Measurements from ENCODE around the gene GPS2. TPM values are rescaled to one million over a fixed set of nuclear protein-coding genes. Genes with fewer than 3 reads are reported as not detected.
A peak's percentile ranks its signal among the peaks of the same experiment; 100 is the strongest.

GPS2 gene
- total RNA-seq, 1 experiment from 2014 or later: 62.6 TPM

GRCh38 chr17:7308625-7309433 is 6.3 kb downstream of the GPS2 start:
- H3K27me3 Mint-ChIP-seq (ENCODE audit: low read depth): no peaks in the 10 kb centered on the region; the same call in none of the 2 replicates
- H3K79me2 ChIP-seq (ENCODE audit: insufficient read depth, low read length): peaks cover 21% of the 10 kb centered on the region
- H4K20me1 ChIP-seq (ENCODE audit: control insufficient read depth, insufficient read depth, insufficient read length): no peaks in the 10 kb centered on the region

More at GRCh38 chr17:7308625-7309433, 6.3 kb downstream of the GPS2 start:
- Histone ChIP-seq H3K9me3 (ENCODE audit: control insufficient read depth, low read depth, low read length) (no peaks in the 10 kb centered on the region), H3T11ph (ENCODE audit: low read length) (no peak overlapping the region), H2BK15ac (ENCODE audit: low read depth, low read length) (no peak overlapping the region; the same call in 1 of the 2 replicates), H3K56ac (ENCODE audit: insufficient read length, low read depth, low read length) (no peak overlapping the region), H2AK5ac (ENCODE audit: insufficient read length, low read length) (no peak overlapping the region), H3K4me2 (ENCODE audit: insufficient read depth, insufficient read length, low read length) (peak overlapping the region; percentile 81), H3K9ac (ENCODE audit: extremely low read depth, insufficient read length, low read length) (peak overlapping the region; percentile 84), H3K4me1 (ENCODE audit: insufficient read depth, low read length) (peaks cover 2% of the 10 kb centered on the region; the same call in 1 of the 2 replicates), H3K27ac (ENCODE audit: insufficient read length, low read depth, low read length) (peak overlapping the region; percentile 72), H3K4ac (ENCODE audit: low read depth, low read length) (peak overlapping the region; percentile 51; the same call in 1 of the 2 replicates), H2AFZ (ENCODE audit: low read length) (no peak overlapping the region), H3K23me2 (ENCODE audit: insufficient read length, low read depth, low read length, poor library complexity, severe bottlenecking) (peaks cover 9% of the 10 kb centered on the region), H3K27me3 (ENCODE audit: insufficient read depth, low read length) (no peaks in the 10 kb centered on the region), H3K18ac (ENCODE audit: insufficient read length, low read depth, low read length) (peak overlapping the region; percentile 77), H3K79me1 (ENCODE audit: insufficient read depth, low read depth, low read length, poor library complexity, severe bottlenecking) (no peaks in the 10 kb centered on the region), H4K91ac (ENCODE audit: insufficient read length, low read depth, low read length) (peak overlapping the region; percentile 65), H2BK12ac (ENCODE audit: insufficient read length, low read depth, low read length) (no peak overlapping the region), H2BK20ac (ENCODE audit: low read depth, low read length, poor library complexity, severe bottlenecking) (no peak overlapping the region), H2BK120ac (ENCODE audit: low read depth, low read length, poor library complexity, severe bottlenecking) (no peak overlapping the region), H4K8ac (replicated peaks; ENCODE audit: insufficient read length, low read depth, low read length) (no peak overlapping the region), H3K14ac (ENCODE audit: insufficient read depth, low read length) (peak overlapping the region; percentile 78), H2BK5ac (ENCODE audit: insufficient read length, low read length) (no peak overlapping the region), H3K23ac (ENCODE audit: insufficient read length, low read depth, low read length) (no peak overlapping the region), H4K5ac (ENCODE audit: insufficient read length, low read depth, low read length) (no peak overlapping the region)
- no CpG with 5 or more reads among the region's 14 CpGs for WGBS (ENCODE audit: extremely low coverage, insufficient read length, low lambda C conversion rate)
- Mint-ChIP-seq H3K9me3 (peaks cover 0 to 6% of the 10 kb centered on the region in 2 experiments; a peak in 1 of 5 replicates), H3K36me3 (ENCODE audit: insufficient read depth in 1 of 3, low read depth in 3 of 3) (peaks cover 47 to 57% (median 48%) of the 10 kb centered on the region in 3 experiments), H3K4me1 (peaks cover 27 to 35% of the 10 kb centered on the region in 2 experiments), H3K4me3 (peak overlapping the region; percentile 93 to 94), H3K27ac (peak overlapping the region; percentile 95 to 97 (median 96))
- no peak for TF ChIP-seq CTCF (conservative IDR thresholded peaks at IDR 0.05)
- peak; percentile 87 for DNase-seq

Measured in H9 (cell line).